Measurements from ENCODE around the gene FUT4.
"Not testable (repeated sequence)": the region's sequence is repeated elsewhere in the genome, so short reads cannot be mapped to it uniquely, and the experiment has no call there.

The FUT4 gene

GRCh38 chr11:94533696-94534630, 9.8 kb upstream of the FUT4 start:
- no peak for DNase-seq (ENCODE audit: low read depth in 2 of 2)

GRCh38 chr11:94536386-94536785, 7.3 kb upstream of the FUT4 start:
- DNase-seq (ENCODE audit: low read depth in 2 of 2) = no peak

- no peak for DNase-seq (ENCODE audit: low read depth in 2 of 2)
Observed at GRCh38 chr11:94537031-94537600, 6.6 kb upstream of the FUT4 start.

GRCh38 chr11:94539420-94539819, 4.3 kb upstream of the FUT4 start:
- DNase-seq (ENCODE audit: low read depth in 2 of 2) = no peak

- DNase-seq (ENCODE audit: low read depth in 2 of 2) = no peak
Observed at GRCh38 chr11:94544646-94545263, 1.0 kb downstream of the FUT4 start.

- no peak for DNase-seq (ENCODE audit: low read depth in 2 of 2)
Observed at GRCh38 chr11:94545264-94546161, 1.8 kb downstream of the FUT4 start.

- DNase-seq (ENCODE audit: low read depth in 2 of 2) = no peak
Observed at GRCh38 chr11:94546162-94546470, 2.4 kb downstream of the FUT4 start.

GRCh38 chr11:94546886-94547285, 3.2 kb downstream of the FUT4 start:
- no peak for DNase-seq (ENCODE audit: low read depth in 2 of 2)

GRCh38 chr11:94549146-94549545, 5.4 kb downstream of the FUT4 start:
- DNase-seq (ENCODE audit: low read depth in 2 of 2) = no peak

GRCh38 chr11:94550513-94550912, 6.8 kb downstream of the FUT4 start:
- DNase-seq (ENCODE audit: low read depth in 2 of 2) = no peak

GRCh38 chr11:94553938-94554337, 10.2 kb downstream of the FUT4 start:
- DNase-seq (ENCODE audit: low read depth in 2 of 2) = no peak

- not testable (repeated sequence) for DNase-seq (ENCODE audit: low read depth in 2 of 2)
Observed at GRCh38 chr11:94555752-94556329, 12.1 kb downstream of the FUT4 start.

- no peak for DNase-seq (ENCODE audit: low read depth in 2 of 2)
Observed at GRCh38 chr11:94557421-94557820, 13.7 kb downstream of the FUT4 start.

GRCh38 chr11:94557992-94558391, 14.3 kb downstream of the FUT4 start:
- DNase-seq (ENCODE audit: low read depth in 2 of 2) = no peak

GRCh38 chr11:94558468-94558867, 14.7 kb downstream of the FUT4 start:
- DNase-seq (ENCODE audit: low read depth in 2 of 2) = no peak

GRCh38 chr11:94558932-94559331, 15.2 kb downstream of the FUT4 start:
- no peak for DNase-seq (ENCODE audit: low read depth in 2 of 2)

- DNase-seq (ENCODE audit: low read depth in 2 of 2) = no peak
Observed at GRCh38 chr11:94559361-94559760, 15.6 kb downstream of the FUT4 start.

GRCh38 chr11:94560834-94561233, 17.1 kb downstream of the FUT4 start:
- DNase-seq (ENCODE audit: low read depth in 2 of 2) = no peak

GRCh38 chr11:94563176-94563847, 19.6 kb downstream of the FUT4 start:
- DNase-seq (ENCODE audit: low read depth in 2 of 2) = no peak

GRCh38 chr11:94563848-94564467, 20.2 kb downstream of the FUT4 start:
- no peak for DNase-seq (ENCODE audit: low read depth in 2 of 2)

Measured in stimulated activated CD4-positive, alpha-beta T cell treated with anti-CD3 and anti-CD28 coated beads, Interleukin-1b, Interleukin-23, amount 100 ng/mL, for 4 hours (primary cell).